LNCaP clone FGC (cell line): ENCODE data around the gene TCEA3.
A peak's percentile ranks its signal among the peaks of the same experiment; 100 is the strongest.

Source experiments
- DNase-seq: peaks from one replicate; pipeline ENCODE4 v3.0.0-alpha.2; 2011; ENCODE audit warnings: low read depth
- H3K4me3 ChIP-seq: 2 replicates; pipeline ENCODE4 v1.5.1; 2011; ENCODE audit warnings: mild to moderate bottlenecking, low read depth, low read length, control low read depth
- TF ChIP-seq, protein P1 (sequence below): IDR thresholded peaks from 2 replicates; pipeline ENCODE4 v1.5.1; 2012; ENCODE audit warnings: mild to moderate bottlenecking; ENCODE audit not compliant: control insufficient read depth, insufficient read depth; ENCODE audit errors: extremely low read depth

The TCEA3 gene

GRCh38 chr1:23369335-23370013 is 55.1 kb downstream of the TCEA3 start, which contains the start of gene ZNF436:
TSS of gene ZNF436 (minus strand) at chr1:23369836. CDS start at chr1:23368005, 1,831 bp downstream.
- TF ChIP-seq, protein P1, sequence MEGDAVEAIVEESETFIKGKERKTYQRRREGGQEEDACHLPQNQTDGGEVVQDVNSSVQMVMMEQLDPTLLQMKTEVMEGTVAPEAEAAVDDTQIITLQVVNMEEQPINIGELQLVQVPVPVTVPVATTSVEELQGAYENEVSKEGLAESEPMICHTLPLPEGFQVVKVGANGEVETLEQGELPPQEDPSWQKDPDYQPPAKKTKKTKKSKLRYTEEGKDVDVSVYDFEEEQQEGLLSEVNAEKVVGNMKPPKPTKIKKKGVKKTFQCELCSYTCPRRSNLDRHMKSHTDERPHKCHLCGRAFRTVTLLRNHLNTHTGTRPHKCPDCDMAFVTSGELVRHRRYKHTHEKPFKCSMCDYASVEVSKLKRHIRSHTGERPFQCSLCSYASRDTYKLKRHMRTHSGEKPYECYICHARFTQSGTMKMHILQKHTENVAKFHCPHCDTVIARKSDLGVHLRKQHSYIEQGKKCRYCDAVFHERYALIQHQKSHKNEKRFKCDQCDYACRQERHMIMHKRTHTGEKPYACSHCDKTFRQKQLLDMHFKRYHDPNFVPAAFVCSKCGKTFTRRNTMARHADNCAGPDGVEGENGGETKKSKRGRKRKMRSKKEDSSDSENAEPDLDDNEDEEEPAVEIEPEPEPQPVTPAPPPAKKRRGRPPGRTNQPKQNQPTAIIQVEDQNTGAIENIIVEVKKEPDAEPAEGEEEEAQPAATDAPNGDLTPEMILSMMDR: no peak
- H3K4me3 ChIP-seq: peak within 1 kb of the TSS; percentile 73
- DNase-seq: no peak

GRCh38 chr1:23368562-23369334 is 55.8 kb downstream of the TCEA3 start:
- peak overlapping the region; percentile 73 for H3K4me3 ChIP-seq
- TF ChIP-seq, protein P1: peak; percentile 17; the same call in 1 of the 2 replicates
- DNase-seq: no peak

DNA sequence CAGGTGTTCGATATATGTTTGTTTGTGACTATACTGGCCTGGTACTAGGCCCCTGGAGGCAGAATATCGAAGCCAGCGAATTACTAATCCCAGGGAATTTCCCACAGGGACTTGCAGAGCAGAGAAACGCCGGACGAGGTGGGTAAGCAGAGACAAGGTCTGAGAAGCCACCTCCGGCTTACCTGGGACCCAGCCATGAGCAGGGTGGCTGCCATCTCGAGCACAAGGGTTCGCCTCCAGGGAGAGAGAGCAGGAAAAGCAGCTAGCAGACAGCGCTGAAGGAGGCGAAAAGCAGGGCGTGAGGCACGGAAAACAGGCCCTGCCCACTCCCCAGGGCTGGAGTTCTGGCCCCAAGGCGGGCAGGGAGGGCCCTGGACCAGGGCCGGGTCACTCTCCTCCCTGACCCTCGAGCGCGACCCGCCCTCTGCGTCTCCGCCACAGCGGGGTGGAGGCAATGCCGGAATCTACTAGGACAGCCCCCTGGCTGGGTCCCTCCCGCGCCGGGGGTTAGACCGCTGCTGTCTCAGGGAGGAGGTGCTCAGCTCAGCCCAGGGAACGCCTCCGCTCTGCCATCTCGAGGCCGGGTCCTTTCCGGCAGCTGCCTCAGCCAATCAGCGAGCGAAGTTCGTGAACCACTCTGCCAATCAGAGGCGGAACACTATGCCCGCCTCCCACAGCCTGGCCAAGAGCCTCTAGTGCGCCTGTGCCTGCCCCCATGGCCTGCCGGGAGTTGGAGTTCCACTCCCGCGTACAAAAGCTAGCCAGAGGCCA is 56.6 kb downstream of the TCEA3 start:
- peak; percentile 92 for DNase-seq
- peak overlapping the region; percentile 73 for H3K4me3 ChIP-seq
- TF ChIP-seq, protein P1: no peak

GRCh38 chr1:23367451-23367790 is 57.1 kb downstream of the TCEA3 start:
- TF ChIP-seq, protein P1: no peak
- no peak for DNase-seq
- H3K4me3 ChIP-seq: peak overlapping the region; percentile 73

DNA sequence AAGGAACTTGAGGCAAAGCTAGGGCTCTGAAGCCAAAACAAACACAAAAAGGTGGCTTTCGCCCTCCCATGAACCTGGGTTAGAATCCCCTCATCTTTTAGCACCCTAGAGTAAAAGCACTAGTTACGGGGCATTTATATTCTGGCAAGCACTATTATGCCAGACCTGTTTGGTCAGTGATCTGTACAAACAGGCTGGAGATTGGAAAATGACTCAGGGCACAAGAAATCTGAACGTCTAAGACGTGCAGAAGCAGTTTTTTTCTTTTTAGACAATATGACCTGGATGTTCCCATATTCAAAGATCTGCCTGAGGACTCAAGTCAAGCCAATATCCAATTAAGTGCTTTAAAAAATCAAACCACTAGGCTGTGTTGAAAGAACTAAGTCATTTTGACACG is 58.0 kb downstream of the TCEA3 start:
- peak overlapping the region; percentile 73 for H3K4me3 ChIP-seq
- TF ChIP-seq, protein P1: no peak
- DNase-seq: no peak

DNA sequence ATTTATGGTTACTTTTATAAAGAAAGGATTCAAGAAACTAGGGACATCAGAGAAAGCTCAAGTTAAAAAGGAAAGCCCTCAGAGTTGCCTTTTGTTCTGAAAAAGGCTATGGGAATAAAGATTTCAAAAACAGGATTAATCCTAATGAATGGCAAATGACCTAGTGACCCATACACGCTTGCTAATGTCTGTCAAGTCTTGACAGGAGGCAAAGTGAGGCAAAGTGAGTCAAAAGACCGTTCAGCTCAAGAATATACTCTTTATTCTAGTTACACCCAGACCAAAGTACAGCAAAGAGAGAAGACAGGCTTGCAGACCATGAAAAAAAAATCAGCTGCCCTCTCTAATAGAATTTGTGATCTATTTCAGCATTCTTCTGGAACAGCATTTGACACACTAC is 58.4 kb downstream of the TCEA3 start:
- TF ChIP-seq, protein P1: no peak
- DNase-seq: no peak
- peak overlapping the region; percentile 73 for H3K4me3 ChIP-seq
